K562 (cell line): ENCODE measurements around the gene LRRC74B. TPM values are rescaled to one million over a fixed set of nuclear protein-coding genes. Genes with fewer than 3 reads are reported as not detected.

Source experiments
- CBFA2T3 ChIP-seq: fragments of 450-650 bp; IDR thresholded peaks from 2 replicates; pipeline ENCODE4 v1.6.1; 2017
- ETS2 ChIP-seq: IDR thresholded peaks from 2 replicates; pipeline ENCODE4 v1.6.1; 2016; ENCODE audit warnings: borderline replicate concordance, missing genetic modification characterization, mild to moderate bottlenecking, moderate library complexity, missing compliant biosample characterization; ENCODE audit not compliant: poor library complexity, severe bottlenecking
- FOS ChIP-seq: IDR thresholded peaks from 3 replicates; pipeline ENCODE4 v1.6.1; 2011; ENCODE audit not compliant: insufficient read length; ENCODE audit errors: extremely low read depth
- FOXP1 ChIP-seq: sonication (generic); formaldehyde crosslinking; IDR thresholded peaks from 2 replicates; pipeline ENCODE4 v1.8.0; 2022; ENCODE audit warnings: mild to moderate bottlenecking, missing genetic modification reagents
- KDM2B ChIP-seq: fragments of 250-450 bp; sonication (Bioruptor Pico); IDR thresholded peaks from 2 replicates; pipeline ENCODE4 v1.8.0; 2021; ENCODE audit warnings: mild to moderate bottlenecking, moderate library complexity
- MAFF ChIP-seq: IDR thresholded peaks from 2 replicates; pipeline ENCODE4 v1.6.1; 2012; ENCODE audit warnings: low read length, improper control_type of control experiment
- NFIX ChIP-seq: fragments of 250-450 bp; sonication (Bioruptor Pico); IDR thresholded peaks from 2 replicates; pipeline ENCODE4 v1.4.0; 2020; ENCODE audit warnings: low read depth, mild to moderate bottlenecking, moderate library complexity
- RREB1 ChIP-seq: fragments of 250-450 bp; sonication (Bioruptor Pico); IDR thresholded peaks from 2 replicates; pipeline ENCODE4 v1.4.0; 2020
- SMARCC2 ChIP-seq: fragments of 450-650 bp; IDR thresholded peaks from 2 replicates; pipeline ENCODE4 v1.6.1; 2017; ENCODE audit warnings: antibody characterized with exemption, moderate library complexity, mild to moderate bottlenecking, low read depth
- SNRNP70 ChIP-seq: fragments of 200-400 bp; formaldehyde crosslinking; optimal IDR thresholded peaks from 2 replicates; pipeline ENCODE3; 2017; ENCODE audit warnings: low read depth, low read length
- SPI1 ChIP-seq: IDR thresholded peaks from 2 replicates; pipeline ENCODE4 v1.6.1; 2011; ENCODE audit warnings: low read depth, low read length, control low read depth, borderline replicate concordance
- SRSF9 ChIP-seq: fragments of 200-400 bp; formaldehyde crosslinking; IDR thresholded peaks from 2 replicates; pipeline ENCODE4 v1.6.1; 2017; ENCODE audit warnings: low read depth, low read length, borderline replicate concordance
- VEZF1 ChIP-seq: fragments of 200-800 bp; sonication (Bioruptor generic); IDR thresholded peaks from 2 replicates; pipeline ENCODE4 v1.6.1; 2017; ENCODE audit warnings: missing genetic modification characterization, missing compliant biosample characterization
- ZMIZ1 ChIP-seq, 2 experiments: fragments of 150-350 bp in 1 of 2; IDR thresholded peaks; 2 replicates each; pipeline ENCODE4 v1.6.1; 2012 to 2016; ENCODE audit warnings: low read depth in 2 of 2, low read length in 2 of 2, mild to moderate bottlenecking in 1 of 2, moderate library complexity in 1 of 2
- polyA plus RNA-seq, 8 experiments: library from polyadenylated mRNA; depleted of rRNA in 4 of 8; stranded (reverse) in 5 of 8; unstranded in 3 of 8; fragments of >200 nt; fragmentation: Nextera tagmentation in 2 of 8; fragmentation: Illumina TruSeq in 1 of 8; extraction: Ambion mirVana in 2 of 8; extraction: Trizol in 1 of 8; gene quantifications; 2 replicates each; pipeline versions ENCODE4 v1.2.1 to v1.2.3, GENCODE V29; 2011 to 2014; ENCODE audit warnings: inconsistent platforms in 1 of 8, missing spikeins in 1 of 8
- total RNA-seq, 7 experiments: library from RNA; depleted of rRNA in 6 of 7; stranded (reverse); fragments of >200 nt in 6 of 7; fragmentation: Illumina TruSeq in 2 of 7; extraction: Trizol in 2 of 7; gene quantifications; 2 replicates each; pipeline versions ENCODE4 v1.2.1 to v1.2.3, GENCODE V29; 2011 to 2021; ENCODE audit warnings: low replicate concordance in 1 of 7

Gene LRRC74B
- total and polyA plus RNA-seq, 9 of the 15 experiments (the other 6 are each of a cell fraction or from before 2014, with no cell fraction given), result not detected

GRCh38 chr22:20996598-20997535 lies 48.9 kb upstream of the LRRC74B start (continued):
- TF ChIP-seq RREB1 (CRISPR knock-in tag) (no peak), CBFA2T3 (no peak), FOS (no peak), SNRNP70 (no peak), MAFF (no peak), SRSF9 (no peak), SPI1 (no peak), FOXP1 (CRISPR knock-in tag) (no peak), KDM2B (CRISPR knock-in tag) (0 out of 2 replicates have a peak, but pooled peaks have one; percentile 46), NFIX (0 out of 2 replicates have a peak, but pooled peaks have one; percentile 8), ETS2 (no peak), ZMIZ1 (IDR thresholded peaks at IDR 0.05; ENCODE audit: low read depth in 2 of 2, low read length in 2 of 2) (no peak), SMARCC2 (no peak), VEZF1 (CRISPR knock-in tag) (no peak)
